K562 (cell line): Measurements from ENCODE around the gene NIFK. TPM values are rescaled to one million over a fixed set of nuclear protein-coding genes. Genes with fewer than 3 reads are reported as not detected.

Experiments used
- CAMTA2 ChIP-seq: fragments of 250-450 bp; sonication (Bioruptor Pico); conservative IDR thresholded peaks from 2 replicates; pipeline ENCODE4 v1.5.1; 2022
- CC2D1A ChIP-seq: fragments of 450-650 bp; IDR thresholded peaks from 2 replicates; pipeline ENCODE4 v1.6.1; 2017; ENCODE audit warnings: mild to moderate bottlenecking
- CLOCK ChIP-seq: fragments of 250-450 bp; sonication (Bioruptor Pico); IDR thresholded peaks from 2 replicates; pipeline ENCODE4 v1.4.0; 2020; ENCODE audit warnings: mild to moderate bottlenecking, moderate library complexity, borderline replicate concordance
- CSDE1 ChIP-seq, 2 experiments: fragments of 450-650 bp; IDR thresholded peaks; 2 replicates each; pipeline ENCODE4 v1.6.1; 2016; ENCODE audit warnings: mild to moderate bottlenecking in 1 of 2
- FIP1L1 ChIP-seq: fragments of 200-400 bp; formaldehyde crosslinking; IDR thresholded peaks from 2 replicates; pipeline ENCODE4 v1.6.1; 2018; ENCODE audit warnings: mild to moderate bottlenecking, low read depth, low read length; ENCODE audit not compliant: poor library complexity, severe bottlenecking
- GTF2A2 ChIP-seq: IDR thresholded peaks from 2 replicates; pipeline ENCODE4 v1.6.1; 2016; ENCODE audit warnings: mild to moderate bottlenecking, missing genetic modification characterization, missing compliant biosample characterization
- GTF2E2 ChIP-seq: fragments of 200-800 bp; sonication (Bioruptor generic); IDR thresholded peaks from 2 replicates; pipeline ENCODE4 v1.6.1; 2016; ENCODE audit warnings: missing genetic modification characterization, missing compliant biosample characterization
- PHF20 ChIP-seq: fragments of 450-650 bp; IDR thresholded peaks from 2 replicates; pipeline ENCODE4 v1.6.1; 2018; ENCODE audit not compliant: partially characterized antibody
- PRMT5 ChIP-seq: sonication (generic); formaldehyde crosslinking; IDR thresholded peaks from 2 replicates; pipeline ENCODE4 v1.5.0; 2020; ENCODE audit warnings: missing genetic modification reagents
- RFX5 ChIP-seq: IDR thresholded peaks from 2 replicates; pipeline ENCODE4 v1.6.1; 2011; ENCODE audit warnings: low read depth, mild to moderate bottlenecking, improper control_type of control experiment, low read length
- SRSF9 ChIP-seq: fragments of 200-400 bp; formaldehyde crosslinking; IDR thresholded peaks from 2 replicates; pipeline ENCODE4 v1.6.1; 2017; ENCODE audit warnings: low read depth, low read length, borderline replicate concordance
- TEAD1 ChIP-seq, 2 experiments: fragments of 450-650 bp in 1 of 2; sonication (generic) in 1 of 2; formaldehyde crosslinking; IDR thresholded peaks; 2 replicates each; pipeline versions ENCODE4 v1.4.0 to v1.8.0; 2020 to 2022; ENCODE audit warnings: mild to moderate bottlenecking in 2 of 2, missing genetic modification reagents in 1 of 2
- VEZF1 ChIP-seq: fragments of 200-800 bp; sonication (Bioruptor generic); IDR thresholded peaks from 2 replicates; pipeline ENCODE4 v1.6.1; 2017; ENCODE audit warnings: missing genetic modification characterization, missing compliant biosample characterization
- XRCC3 ChIP-seq: fragments of 450-650 bp; IDR thresholded peaks from 2 replicates; pipeline ENCODE4 v1.6.1; 2017; ENCODE audit warnings: mild to moderate bottlenecking, moderate library complexity
- ZNF143 ChIP-seq: sonication (generic); formaldehyde crosslinking; IDR thresholded peaks from 2 replicates; pipeline ENCODE4 v1.9.0; 2022; ENCODE audit warnings: mild to moderate bottlenecking, missing genetic modification reagents
- ZNF197 ChIP-seq: fragments of 200-800 bp; sonication (Bioruptor generic); IDR thresholded peaks from 2 replicates; pipeline ENCODE4 v1.6.1; 2016; ENCODE audit warnings: low read depth, missing genetic modification characterization, missing compliant biosample characterization
- ZNF212 ChIP-seq: fragments of 450-650 bp; formaldehyde crosslinking; IDR thresholded peaks from 2 replicates; pipeline ENCODE4 v1.4.0; 2020; ENCODE audit warnings: mild to moderate bottlenecking
- ZNF668 ChIP-seq: fragments of 250-450 bp; sonication (Bioruptor Pico); IDR thresholded peaks from 2 replicates; pipeline ENCODE4 v1.8.0; 2022; ENCODE audit warnings: mild to moderate bottlenecking, inconsistent platforms
- ZNF75A ChIP-seq: fragments of 450-650 bp; formaldehyde crosslinking; IDR thresholded peaks from 2 replicates; pipeline ENCODE4 v1.4.0; 2020; ENCODE audit warnings: mild to moderate bottlenecking
- ZNF77 ChIP-seq: fragments of 250-450 bp; sonication (Bioruptor Pico); IDR thresholded peaks from 2 replicates; pipeline ENCODE4 v1.5.0; 2020
- polyA plus RNA-seq, 8 experiments: library from polyadenylated mRNA; depleted of rRNA in 4 of 8; stranded (reverse) in 5 of 8; unstranded in 3 of 8; fragments of >200 nt; fragmentation: Nextera tagmentation in 2 of 8; fragmentation: Illumina TruSeq in 1 of 8; extraction: Ambion mirVana in 2 of 8; extraction: Trizol in 1 of 8; gene quantifications; 2 replicates each; pipeline versions ENCODE4 v1.2.1 to v1.2.3, GENCODE V29; 2011 to 2014; ENCODE audit warnings: inconsistent platforms in 1 of 8, missing spikeins in 1 of 8
- total RNA-seq, 7 experiments: library from RNA; depleted of rRNA in 6 of 7; stranded (reverse); fragments of >200 nt in 6 of 7; fragmentation: Illumina TruSeq in 2 of 7; extraction: Trizol in 2 of 7; gene quantifications; 2 replicates each; pipeline versions ENCODE4 v1.2.1 to v1.2.3, GENCODE V29; 2011 to 2021; ENCODE audit warnings: low replicate concordance in 1 of 7
- TF ChIP-seq, protein P1 (sequence below): fragments of 250-450 bp; sonication (Bioruptor Pico); IDR thresholded peaks from 2 replicates; pipeline ENCODE4 v1.8.0; 2022; ENCODE audit warnings: inconsistent platforms, mild to moderate bottlenecking, moderate library complexity, borderline replicate concordance
- TF ChIP-seq, protein P2 (sequence below), 2 experiments: fragments of 450-650 bp; conservative IDR thresholded peaks; 2 replicates each; pipeline ENCODE4 v1.6.1; 2017; ENCODE audit warnings: mild to moderate bottlenecking in 2 of 2, moderate library complexity in 2 of 2

NIFK gene
- total and polyA plus RNA-seq, 9 of the 15 experiments (the other 6 are each of a cell fraction or from before 2014, with no cell fraction given), result 60.2 to 426 (median 183) TPM

DNA sequence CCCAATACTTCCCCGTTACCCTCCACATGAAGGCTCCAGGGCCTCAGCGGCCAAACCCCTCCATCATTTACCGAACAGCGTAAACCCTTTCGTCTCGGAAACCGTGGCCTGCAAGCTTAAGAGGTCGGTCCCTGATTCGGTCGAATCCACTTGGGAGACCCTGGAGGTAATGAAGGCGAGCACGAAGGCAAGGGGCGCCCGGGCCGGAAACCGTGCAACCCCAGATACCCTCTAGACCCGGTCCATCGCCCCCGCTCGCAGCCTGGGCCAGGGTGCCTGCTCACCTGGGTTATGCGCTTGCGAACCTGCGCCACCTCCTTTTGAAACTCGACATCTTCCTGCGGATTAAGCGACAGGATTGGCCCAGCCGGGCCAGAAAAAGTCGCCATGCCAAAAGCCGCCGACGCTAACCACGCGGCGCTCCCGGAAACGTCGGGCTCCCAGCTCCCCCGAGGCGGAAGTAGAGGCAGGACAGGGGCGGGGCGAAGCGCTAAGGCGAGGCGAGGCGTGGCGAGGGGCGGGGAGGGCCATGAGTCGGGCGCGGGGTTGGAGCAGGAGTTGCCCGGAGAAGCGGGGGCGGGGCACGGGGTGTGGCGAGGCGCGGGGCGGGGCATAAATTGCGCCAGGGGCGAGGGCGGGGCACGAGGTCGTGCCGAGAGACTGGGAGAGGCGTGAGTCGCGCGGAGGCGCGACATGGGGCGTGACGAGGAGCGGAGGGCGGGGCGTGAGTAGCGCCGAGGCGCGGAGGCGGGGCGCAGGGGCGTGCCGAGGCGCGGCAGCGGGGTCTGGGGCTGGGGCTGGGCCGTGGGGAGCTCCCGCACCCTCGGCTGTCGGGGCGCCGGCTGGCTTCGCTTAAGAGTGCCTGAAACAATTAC, at the start of gene NIFK (continued):
- no peak for TF ChIP-seq CLOCK (CRISPR knock-in tag)
- TF ChIP-seq ZNF197 (CRISPR knock-in tag), result no peak
- no peak for TF ChIP-seq CSDE1 (IDR thresholded peaks at IDR 0.05)
- no peak for TF ChIP-seq SRSF9
- no peak for TF ChIP-seq RFX5
- peak; percentile 86 for TF ChIP-seq VEZF1 (CRISPR knock-in tag)
- TF ChIP-seq ZNF668 (CRISPR knock-in tag), result no peak
- TF ChIP-seq, protein P1, sequence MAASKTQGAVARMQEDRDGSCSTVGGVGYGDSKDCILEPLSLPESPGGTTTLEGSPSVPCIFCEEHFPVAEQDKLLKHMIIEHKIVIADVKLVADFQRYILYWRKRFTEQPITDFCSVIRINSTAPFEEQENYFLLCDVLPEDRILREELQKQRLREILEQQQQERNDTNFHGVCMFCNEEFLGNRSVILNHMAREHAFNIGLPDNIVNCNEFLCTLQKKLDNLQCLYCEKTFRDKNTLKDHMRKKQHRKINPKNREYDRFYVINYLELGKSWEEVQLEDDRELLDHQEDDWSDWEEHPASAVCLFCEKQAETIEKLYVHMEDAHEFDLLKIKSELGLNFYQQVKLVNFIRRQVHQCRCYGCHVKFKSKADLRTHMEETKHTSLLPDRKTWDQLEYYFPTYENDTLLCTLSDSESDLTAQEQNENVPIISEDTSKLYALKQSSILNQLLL, result no peak
- peak; percentile 86 for TF ChIP-seq FIP1L1
- TF ChIP-seq ZNF143 (CRISPR knock-in tag), result no peak
- no peak for TF ChIP-seq PRMT5 (CRISPR knock-in tag)
- no peak for TF ChIP-seq ZNF77
- peak in 1 of 2 experiments; percentile 71; a peak in 1 of 4 replicates for TF ChIP-seq TEAD1 (CRISPR knock-in tag; IDR thresholded peaks at IDR 0.05)
- TF ChIP-seq, protein P2, sequence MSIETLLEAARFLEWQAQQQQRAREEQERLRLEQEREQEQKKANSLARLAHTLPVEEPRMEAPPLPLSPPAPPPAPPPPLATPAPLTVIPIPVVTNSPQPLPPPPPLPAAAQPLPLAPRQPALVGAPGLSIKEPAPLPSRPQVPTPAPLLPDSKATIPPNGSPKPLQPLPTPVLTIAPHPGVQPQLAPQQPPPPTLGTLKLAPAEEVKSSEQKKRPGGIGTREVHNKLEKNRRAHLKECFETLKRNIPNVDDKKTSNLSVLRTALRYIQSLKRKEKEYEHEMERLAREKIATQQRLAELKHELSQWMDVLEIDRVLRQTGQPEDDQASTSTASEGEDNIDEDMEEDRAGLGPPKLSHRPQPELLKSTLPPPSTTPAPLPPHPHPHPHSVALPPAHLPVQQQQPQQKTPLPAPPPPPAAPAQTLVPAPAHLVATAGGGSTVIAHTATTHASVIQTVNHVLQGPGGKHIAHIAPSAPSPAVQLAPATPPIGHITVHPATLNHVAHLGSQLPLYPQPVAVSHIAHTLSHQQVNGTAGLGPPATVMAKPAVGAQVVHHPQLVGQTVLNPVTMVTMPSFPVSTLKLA (conservative IDR thresholded peaks at IDR 0.05), result peak; percentile 95 to 97
- no peak for TF ChIP-seq XRCC3
- no peak for TF ChIP-seq CC2D1A
- peak; percentile 67 for TF ChIP-seq PHF20
- TF ChIP-seq GTF2E2 (tag), result no peak
- TF ChIP-seq ZNF75A (CRISPR knock-in tag), result no peak
- TF ChIP-seq CAMTA2 (CRISPR knock-in tag), result 0 out of 2 replicates have a peak, but pooled peaks have one; percentile 80
- TF ChIP-seq ZNF212 (CRISPR knock-in tag), result no peak
- no peak for TF ChIP-seq GTF2A2 (tag)
